HG03039 (cell line): ENCODE data around the gene TJP3.

Experiments
- ATAC-seq: cut with Tn5 transposase; IDR thresholded peaks from one replicate; pipeline ENCODE4 v1.9.1; 2021; ENCODE audit warnings: mild to moderate bottlenecking, moderate library complexity; ENCODE audit not compliant: unreplicated experiment

TJP3 gene

DNA sequence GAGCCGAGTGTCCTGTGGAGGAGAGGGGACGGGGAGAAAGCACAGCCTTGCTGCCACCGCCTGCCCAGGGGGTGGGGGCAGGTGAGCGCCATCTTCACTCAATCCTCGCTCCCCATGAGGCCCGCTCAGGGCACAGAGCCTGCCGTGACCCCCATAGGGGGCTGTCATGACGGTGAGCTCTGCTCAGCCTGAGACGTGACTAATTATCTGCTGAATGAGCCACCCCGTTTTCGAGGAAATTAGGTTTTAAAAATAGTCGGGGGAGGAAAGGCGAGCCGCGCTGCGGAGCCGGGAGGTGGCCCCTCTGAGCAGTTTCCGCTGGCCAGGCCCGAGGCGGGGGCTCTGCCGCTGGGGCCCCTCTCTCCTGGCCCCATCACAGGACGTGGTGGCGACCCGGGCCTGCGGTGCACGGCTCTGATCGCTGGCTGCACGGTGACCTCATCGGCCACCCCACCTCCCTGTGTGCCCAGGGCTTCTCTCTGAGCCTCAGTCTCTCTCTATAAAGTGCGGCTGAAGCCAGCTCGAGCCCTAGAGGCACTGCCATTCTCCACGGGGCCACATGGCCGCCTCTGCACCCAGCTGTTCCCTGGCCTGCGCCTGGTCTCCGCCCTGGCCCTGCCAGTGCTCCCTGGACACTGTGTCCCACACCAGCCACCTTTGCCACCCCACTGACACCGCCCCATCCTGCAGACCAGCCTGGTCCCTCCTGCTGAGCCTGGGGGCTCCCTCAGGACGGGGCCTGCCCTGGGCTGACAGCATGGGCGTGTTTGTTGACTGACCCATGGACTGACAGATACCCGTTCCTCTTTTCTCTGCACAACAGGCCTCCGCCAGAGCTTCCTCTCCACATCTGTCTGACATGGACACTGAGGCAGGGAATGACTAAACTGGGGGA lies 36.3 kb upstream of the TJP3 start:
- no peak for ATAC-seq

DNA sequence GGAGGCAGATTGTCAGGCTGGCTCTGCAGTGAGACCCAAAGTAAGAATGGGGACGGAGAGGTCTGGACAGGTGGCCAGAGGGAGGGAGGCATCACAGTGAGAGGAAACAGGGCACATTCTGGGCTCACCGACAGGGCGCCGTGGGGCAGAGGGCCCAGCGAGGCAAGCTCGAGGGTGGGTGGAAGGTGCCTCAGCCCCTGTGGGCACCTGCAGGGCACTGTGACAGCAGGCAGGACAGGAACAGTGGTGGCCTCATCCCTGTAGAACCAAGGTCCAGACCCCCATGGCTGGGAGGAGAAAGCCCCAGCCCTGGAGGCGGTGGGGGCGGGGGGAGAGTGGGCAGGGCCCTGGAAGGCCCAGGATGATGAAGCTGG lies 35.6 kb upstream of the TJP3 start:
- no peak for ATAC-seq

DNA sequence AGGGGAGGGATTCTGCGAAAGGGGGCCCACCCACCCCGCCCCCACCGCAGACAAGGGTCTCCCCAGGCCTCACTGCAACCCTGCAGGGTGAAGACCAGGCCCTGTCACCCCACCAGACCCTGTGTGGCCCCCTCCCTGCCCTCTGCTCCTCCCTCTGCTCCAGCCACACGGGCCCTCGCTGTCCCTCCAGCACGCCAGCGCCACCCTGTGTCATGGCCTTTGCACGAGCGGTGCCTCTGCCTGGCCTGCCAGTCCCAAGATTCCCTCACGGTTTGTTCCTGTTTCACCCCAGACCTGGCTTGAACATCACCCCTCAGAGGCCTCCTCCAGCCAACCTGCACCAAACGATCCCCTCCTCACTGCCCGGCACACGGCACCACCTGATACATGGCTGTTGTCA lies 35.2 kb upstream of the TJP3 start:
- ATAC-seq = no peak

GRCh38 chr19:3673506-3674439 lies 34.4 kb upstream of the TJP3 start:
- ATAC-seq = no peak

GRCh38 chr19:3674784-3675543 lies 33.2 kb upstream of the TJP3 start:
- ATAC-seq = no peak

- ATAC-seq = no peak
Measured at GRCh38 chr19:3678188-3678587, 30.0 kb upstream of the TJP3 start.

- ATAC-seq = no peak
Measured at GRCh38 chr19:3679138-3679537, 29.0 kb upstream of the TJP3 start.

GRCh38 chr19:3679581-3679980 lies 28.6 kb upstream of the TJP3 start:
- ATAC-seq = no peak

DNA sequence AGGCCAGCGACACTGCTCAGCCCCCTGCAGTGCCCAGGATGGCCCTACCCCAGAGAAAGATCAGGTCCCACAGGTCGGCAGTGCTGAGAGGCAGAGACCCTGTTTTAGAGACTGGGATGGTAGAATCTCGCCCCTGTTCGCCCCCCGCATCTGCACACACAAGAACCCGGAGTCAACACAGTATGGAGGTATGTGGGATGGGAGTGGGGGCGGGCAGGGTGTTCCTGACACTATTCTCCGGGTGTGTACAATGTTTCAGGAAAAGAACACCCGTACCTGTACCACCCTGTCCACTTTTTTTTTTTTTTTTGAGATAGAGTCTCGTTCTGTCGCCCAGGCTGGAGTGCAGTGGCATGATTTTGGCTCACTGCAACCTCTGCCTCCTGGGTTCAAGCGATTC lies 27.2 kb upstream of the TJP3 start:
- ATAC-seq = no peak

DNA sequence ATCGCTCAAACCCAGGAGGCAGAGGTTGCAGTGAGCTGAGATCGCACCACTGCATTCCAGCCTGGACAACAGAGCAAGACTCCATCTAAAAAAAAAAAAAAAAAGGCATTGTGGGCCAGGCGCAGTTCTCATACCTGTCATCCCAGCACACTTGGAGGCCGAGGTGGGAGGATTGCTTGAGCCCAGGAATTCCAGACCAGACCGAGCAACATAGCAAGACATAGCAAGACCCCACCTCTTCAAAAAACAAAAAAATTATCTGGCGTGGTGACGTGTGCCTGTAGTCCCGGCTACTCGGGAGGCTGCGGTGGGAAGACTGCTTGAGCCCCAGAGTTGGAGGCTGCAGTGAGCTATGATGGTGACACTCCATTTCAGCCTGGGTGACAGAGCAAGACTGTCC lies 25.9 kb upstream of the TJP3 start:
- no peak for ATAC-seq

DNA sequence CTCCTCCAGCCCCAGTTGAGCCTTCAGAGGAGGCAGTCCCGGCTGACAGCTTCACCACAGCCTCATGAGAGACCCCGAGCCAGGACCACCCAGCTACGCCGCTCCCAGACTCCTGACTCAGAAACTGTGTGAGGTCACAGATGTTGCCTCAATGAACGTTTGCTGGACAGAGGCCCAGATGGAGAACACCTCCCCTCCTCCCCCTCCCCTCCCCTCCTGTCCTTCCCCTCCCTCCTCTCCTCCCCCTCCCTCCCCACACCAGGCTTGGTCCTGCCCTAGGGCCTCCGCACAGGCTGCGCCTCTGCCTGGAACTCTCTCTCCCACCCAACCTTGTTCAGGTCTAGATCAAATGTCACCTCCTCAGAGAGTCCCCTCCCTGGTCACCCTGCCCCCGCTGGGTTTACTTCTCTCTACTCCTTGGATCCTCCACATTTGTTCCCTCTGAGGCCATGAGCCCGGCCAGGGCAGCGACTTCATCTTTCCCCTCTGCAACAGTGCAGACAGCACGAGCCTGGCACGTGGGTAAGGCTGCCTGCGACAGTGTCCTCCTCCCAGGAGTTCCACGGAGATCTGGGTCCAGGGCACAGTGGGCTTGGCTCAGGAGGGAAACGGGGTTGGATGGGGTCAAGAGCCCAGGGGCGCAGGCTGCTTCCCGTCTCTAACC lies 25.3 kb upstream of the TJP3 start:
- ATAC-seq = no peak

GRCh38 chr19:3683405-3684053 lies 24.7 kb upstream of the TJP3 start:
- ATAC-seq = no peak

DNA sequence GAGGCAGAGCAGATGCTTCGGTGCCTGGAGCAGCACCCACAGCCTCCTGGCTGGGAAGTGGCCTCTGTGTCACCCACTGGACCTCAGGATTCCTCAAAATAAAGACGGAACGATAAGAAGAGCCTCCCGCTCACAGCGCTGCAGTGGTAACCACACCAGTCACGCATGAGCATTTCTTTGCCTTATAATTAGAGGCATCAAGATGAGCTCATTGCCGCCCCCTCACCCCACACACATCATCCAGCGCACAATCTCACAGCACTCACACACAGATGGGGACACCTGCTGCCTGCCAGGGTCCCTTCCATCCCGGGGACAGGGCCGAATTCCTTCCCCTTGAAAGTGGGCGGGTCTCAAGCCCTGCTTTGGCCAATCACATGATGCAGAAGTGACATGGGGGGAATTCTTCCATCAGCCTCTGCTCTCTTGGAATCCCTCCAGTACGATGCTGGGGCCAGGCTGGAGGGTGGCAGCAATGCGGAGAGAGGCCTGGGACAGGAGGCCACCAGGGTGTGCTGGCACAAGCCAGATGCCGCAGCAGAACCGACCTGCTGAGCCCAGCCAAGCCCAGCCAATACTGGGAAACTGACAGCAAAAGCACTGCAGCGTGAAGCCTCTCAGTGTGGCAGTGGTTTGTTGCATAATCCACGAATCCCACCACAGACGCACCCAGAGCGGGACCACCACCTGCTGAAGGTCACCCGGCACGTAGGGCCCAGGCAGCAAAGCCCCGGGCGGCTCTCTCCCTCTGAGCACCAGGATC lies 23.9 kb upstream of the TJP3 start:
- no peak for ATAC-seq

GRCh38 chr19:3684817-3685410 lies 23.3 kb upstream of the TJP3 start:
- ATAC-seq = no peak

- no peak for ATAC-seq
Measured at GRCh38 chr19:3687393-3687773, 20.8 kb upstream of the TJP3 start.

- no peak for ATAC-seq
Measured at GRCh38 chr19:3687774-3688706, 20.1 kb upstream of the TJP3 start.

DNA sequence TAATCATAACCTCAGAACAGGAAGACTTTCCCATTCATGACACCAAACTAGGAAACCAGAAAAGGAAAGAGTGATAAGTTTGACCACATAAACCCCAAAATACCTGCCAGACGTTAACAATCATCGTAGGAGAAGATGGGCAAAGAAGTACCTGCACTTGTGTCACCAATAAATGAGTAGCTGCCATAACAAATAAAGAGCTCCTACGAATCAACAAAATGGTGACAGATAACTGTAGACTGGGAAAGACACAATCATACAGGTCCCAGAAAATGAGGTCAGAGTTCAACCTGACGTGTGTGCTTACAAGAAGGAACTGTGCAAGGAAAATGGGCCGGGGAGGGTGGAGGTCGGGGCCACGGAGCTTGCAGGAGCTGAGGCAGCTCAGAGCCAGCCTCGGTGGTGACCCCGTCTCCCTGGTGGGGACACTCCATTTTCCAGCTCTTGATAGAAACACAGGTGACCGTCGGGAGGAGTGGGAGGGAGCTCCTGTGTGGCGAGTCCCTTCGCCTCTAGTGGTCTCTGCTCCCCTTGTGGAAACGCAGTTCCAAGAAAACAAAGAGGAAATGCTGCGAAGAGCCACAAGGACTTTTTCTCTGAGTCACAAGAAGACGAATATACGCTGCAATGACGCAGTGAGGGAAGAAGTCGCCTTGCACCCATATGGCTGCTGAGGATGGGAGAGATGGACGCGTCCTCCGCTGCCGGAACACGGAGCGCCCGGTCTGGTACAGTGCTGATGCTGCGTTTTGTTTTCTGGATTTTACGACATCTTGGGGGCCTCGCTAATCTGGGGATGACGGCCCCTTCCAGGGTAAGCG lies 17.4 kb upstream of the TJP3 start:
- ATAC-seq = no peak
